ENCODE results near the gene ECPAS. TPM values are rescaled to one million over a fixed set of nuclear protein-coding genes. Genes with fewer than 3 reads are reported as not detected.
A peak's percentile ranks its signal among the peaks of the same experiment; 100 is the strongest.

The ECPAS gene
- total RNA-seq, 1 experiment from 2014 or later, result 69.4 TPM

DNA sequence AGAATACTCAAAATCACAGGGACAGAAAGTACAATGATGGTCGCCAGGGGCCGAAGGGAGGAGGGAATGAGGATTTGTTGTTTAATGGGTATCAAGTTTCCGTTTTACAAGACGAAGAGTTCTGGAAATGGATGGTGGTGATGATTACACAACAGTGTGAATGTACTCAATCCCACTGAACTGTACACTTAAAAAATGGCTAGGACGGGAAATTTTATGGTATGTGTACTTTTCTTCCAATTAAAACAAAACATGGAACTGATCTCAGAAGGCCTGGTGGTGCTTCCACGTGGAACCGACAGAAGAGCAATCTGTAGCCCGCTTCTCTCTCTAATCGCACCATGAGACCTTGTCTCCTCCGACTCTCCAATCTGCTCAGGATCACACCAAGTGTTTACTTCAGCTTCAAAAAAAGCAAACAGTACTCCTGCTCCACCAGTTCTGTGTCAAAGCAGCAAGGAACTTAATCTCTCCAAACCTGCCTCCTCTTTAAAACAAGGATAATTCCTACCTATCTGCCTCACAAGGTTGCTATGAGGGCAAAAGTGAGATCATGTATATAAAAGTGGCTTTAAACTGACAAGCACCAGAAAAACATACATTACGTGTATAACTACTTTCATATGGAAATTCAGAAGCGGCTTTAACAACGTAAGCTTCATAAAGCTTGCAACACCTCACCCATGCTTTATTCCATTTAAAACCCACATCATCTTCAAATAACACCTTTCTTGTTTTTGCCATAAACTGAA, 2.1 kb downstream of the ECPAS start:
- Histone ChIP-seq H3K4me1 (ENCODE audit: control insufficient read depth, insufficient read depth, low read length) (no peaks in the 10 kb centered on the region; the same call in 1 of the 2 replicates), H3K27me3 (ENCODE audit: control insufficient read depth, insufficient read depth, low read length) (no peaks in the 10 kb centered on the region), H3K27ac (ENCODE audit: low read length) (peak overlapping the region; percentile 83), H3K36me3 (ENCODE audit: control insufficient read depth, insufficient read depth, low read length) (no peaks in the 10 kb centered on the region; the same call in 1 of the 2 replicates), H3K9me3 (ENCODE audit: control insufficient read depth, insufficient read depth, low read depth, low read length) (no peaks in the 10 kb centered on the region), H3K4me3 (ENCODE audit: low read depth in 2 of 2, low read length in 2 of 2) (peak overlapping the region; percentile 71 to 76)
- TSS peak; percentile 72 for BruUV-seq (replicated peaks)
- ChIA-PET POLR2A (no interaction called here), CTCF (no interaction called here)
- DNase-seq (ENCODE audit: low read depth, low spot score) (no peak), ATAC-seq (no peak)
- intact Hi-C loops (cut with micrococcal nuclease; ENCODE audit: unreplicated experiment), result no loop called here
- TF ChIP-seq, protein P1, sequence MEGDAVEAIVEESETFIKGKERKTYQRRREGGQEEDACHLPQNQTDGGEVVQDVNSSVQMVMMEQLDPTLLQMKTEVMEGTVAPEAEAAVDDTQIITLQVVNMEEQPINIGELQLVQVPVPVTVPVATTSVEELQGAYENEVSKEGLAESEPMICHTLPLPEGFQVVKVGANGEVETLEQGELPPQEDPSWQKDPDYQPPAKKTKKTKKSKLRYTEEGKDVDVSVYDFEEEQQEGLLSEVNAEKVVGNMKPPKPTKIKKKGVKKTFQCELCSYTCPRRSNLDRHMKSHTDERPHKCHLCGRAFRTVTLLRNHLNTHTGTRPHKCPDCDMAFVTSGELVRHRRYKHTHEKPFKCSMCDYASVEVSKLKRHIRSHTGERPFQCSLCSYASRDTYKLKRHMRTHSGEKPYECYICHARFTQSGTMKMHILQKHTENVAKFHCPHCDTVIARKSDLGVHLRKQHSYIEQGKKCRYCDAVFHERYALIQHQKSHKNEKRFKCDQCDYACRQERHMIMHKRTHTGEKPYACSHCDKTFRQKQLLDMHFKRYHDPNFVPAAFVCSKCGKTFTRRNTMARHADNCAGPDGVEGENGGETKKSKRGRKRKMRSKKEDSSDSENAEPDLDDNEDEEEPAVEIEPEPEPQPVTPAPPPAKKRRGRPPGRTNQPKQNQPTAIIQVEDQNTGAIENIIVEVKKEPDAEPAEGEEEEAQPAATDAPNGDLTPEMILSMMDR (IDR thresholded peaks at IDR 0.05), result no peak
- TF ChIP-seq, protein P2, sequence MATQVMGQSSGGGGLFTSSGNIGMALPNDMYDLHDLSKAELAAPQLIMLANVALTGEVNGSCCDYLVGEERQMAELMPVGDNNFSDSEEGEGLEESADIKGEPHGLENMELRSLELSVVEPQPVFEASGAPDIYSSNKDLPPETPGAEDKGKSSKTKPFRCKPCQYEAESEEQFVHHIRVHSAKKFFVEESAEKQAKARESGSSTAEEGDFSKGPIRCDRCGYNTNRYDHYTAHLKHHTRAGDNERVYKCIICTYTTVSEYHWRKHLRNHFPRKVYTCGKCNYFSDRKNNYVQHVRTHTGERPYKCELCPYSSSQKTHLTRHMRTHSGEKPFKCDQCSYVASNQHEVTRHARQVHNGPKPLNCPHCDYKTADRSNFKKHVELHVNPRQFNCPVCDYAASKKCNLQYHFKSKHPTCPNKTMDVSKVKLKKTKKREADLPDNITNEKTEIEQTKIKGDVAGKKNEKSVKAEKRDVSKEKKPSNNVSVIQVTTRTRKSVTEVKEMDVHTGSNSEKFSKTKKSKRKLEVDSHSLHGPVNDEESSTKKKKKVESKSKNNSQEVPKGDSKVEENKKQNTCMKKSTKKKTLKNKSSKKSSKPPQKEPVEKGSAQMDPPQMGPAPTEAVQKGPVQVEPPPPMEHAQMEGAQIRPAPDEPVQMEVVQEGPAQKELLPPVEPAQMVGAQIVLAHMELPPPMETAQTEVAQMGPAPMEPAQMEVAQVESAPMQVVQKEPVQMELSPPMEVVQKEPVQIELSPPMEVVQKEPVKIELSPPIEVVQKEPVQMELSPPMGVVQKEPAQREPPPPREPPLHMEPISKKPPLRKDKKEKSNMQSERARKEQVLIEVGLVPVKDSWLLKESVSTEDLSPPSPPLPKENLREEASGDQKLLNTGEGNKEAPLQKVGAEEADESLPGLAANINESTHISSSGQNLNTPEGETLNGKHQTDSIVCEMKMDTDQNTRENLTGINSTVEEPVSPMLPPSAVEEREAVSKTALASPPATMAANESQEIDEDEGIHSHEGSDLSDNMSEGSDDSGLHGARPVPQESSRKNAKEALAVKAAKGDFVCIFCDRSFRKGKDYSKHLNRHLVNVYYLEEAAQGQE (IDR thresholded peaks at IDR 0.05; ENCODE audit: insufficient read depth in 1 of 2, low read depth in 2 of 2, low read length in 1 of 2), result no peak
- TF ChIP-seq SIN3A (IDR thresholded peaks at IDR 0.05; ENCODE audit: borderline replicate concordance, insufficient read depth, low read depth, low read length) (0 out of 2 replicates have a peak, but pooled peaks have one; percentile 0), TCF7L2 (IDR thresholded peaks at IDR 0.05; ENCODE audit: low read depth, low read length) (no peak), POLR2AphosphoS5 (IDR thresholded peaks at IDR 0.05; ENCODE audit: low read depth, low read length) (no peak)
- in situ Hi-C loops (cut with HindIII; ENCODE audit: low pct_unique_long_range_greater_than_20kb, low sequenced_read_pairs), result no loop called here

DNA sequence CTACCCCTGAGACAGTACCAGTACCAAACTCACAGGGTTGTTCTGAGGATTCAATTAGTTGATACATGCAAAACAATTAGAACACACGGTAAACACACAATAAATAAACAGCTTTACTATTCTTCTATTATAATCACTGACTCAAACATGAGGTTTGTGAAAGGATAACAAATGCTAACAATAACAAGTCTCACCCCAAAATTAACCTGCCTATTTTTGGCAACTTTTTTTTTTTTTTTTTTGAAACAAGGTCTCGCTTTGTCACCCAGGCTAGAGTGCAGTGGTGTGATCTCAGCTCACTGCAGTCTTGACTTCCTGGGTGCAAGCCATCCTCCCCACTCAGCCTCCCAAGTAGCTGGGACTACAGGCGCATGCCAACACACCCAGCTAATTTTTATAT, 6.5 kb downstream of the ECPAS start:
- CTCF ChIA-PET, result interaction anchor here (0.7 kb wide), 1 partner anchor 104 kb away, joined by 3 read pairs; no protein-coding TSS in a partner anchor
- intact Hi-C loops (cut with micrococcal nuclease; ENCODE audit: unreplicated experiment) (no loop called here), in situ Hi-C loops (cut with HindIII; ENCODE audit: low pct_unique_long_range_greater_than_20kb, low sequenced_read_pairs) (no loop called here)
- no peaks in the 10 kb centered on the region for H3K9me3 ChIP-seq (ENCODE audit: control insufficient read depth, insufficient read depth, low read depth, low read length)
- POLR2A ChIA-PET, result no interaction called here
- ATAC-seq (no peak), DNase-seq (ENCODE audit: low read depth, low spot score) (no peak)
- no peak overlapping the region for H3K27ac ChIP-seq (ENCODE audit: low read length)
- no peaks in the 10 kb centered on the region for H3K27me3 ChIP-seq (ENCODE audit: control insufficient read depth, insufficient read depth, low read length)
- H3K4me3 ChIP-seq (ENCODE audit: low read depth in 2 of 2, low read length in 2 of 2), result no peak overlapping the region
- TF ChIP-seq, protein P1 (IDR thresholded peaks at IDR 0.05), result no peak
- TF ChIP-seq SIN3A (IDR thresholded peaks at IDR 0.05; ENCODE audit: borderline replicate concordance, insufficient read depth, low read depth, low read length) (no peak), POLR2AphosphoS5 (IDR thresholded peaks at IDR 0.05; ENCODE audit: low read depth, low read length) (no peak), TCF7L2 (IDR thresholded peaks at IDR 0.05; ENCODE audit: low read depth, low read length) (no peak)
- TF ChIP-seq, protein P2 (IDR thresholded peaks at IDR 0.05; ENCODE audit: insufficient read depth in 1 of 2, low read depth in 2 of 2, low read length in 1 of 2), result no peak
- BruUV-seq (replicated peaks), result no TSS peak
- no peaks in the 10 kb centered on the region for H3K36me3 ChIP-seq (ENCODE audit: control insufficient read depth, insufficient read depth, low read length)
- no peaks in the 10 kb centered on the region for H3K4me1 ChIP-seq (ENCODE audit: control insufficient read depth, insufficient read depth, low read length)
